ENCODE measurements around the gene TOMM20L.

The TOMM20L gene

DNA sequence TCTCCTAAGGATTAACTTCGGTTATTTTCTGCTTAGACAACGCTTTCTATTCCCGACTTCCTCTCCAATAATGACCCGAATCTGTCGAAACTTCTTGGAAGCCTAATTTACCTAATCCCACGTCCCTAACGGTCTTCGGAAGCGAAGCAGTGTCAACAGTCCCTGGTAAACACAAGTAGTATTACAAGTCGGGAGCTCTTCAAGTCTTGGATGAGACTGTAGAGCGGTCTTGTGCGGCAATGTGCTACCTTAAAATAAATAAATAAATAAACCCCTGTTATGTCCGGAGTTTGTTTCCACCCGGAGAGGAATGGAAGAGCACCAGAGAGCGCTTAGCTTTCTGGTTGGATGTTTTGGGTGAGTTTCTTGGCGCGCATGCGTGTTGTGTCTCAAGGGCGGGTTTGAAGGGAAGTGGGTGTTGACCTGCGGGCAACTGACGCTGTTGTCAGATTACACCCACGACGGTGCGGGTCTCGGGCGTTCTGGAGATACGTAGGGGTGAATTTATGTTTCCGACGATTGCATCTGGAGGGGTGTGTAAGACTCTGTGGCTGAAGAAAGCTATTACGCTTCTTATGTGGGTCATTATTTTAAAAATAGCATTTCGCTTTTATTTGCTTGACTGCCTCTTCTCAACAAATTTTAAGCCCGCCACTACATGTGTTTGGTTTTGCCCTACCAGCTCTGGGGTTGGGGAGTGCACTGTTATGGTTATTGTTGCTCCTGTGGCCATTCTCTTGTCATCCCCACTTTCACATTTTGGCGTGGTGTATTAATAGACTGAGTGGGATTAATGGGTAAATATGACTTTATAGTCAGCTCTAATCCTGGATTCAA is 31.8 kb downstream of the TOMM20L start, which contains the start of the genes KIAA0586 and TIMM9:
Gene KIAA0586, plus strand, starts transcription at position 439 of the 837 bp plus-strand sequence. CDS start 546 bp downstream, outside the sequence.
Gene TIMM9, minus strand, starts transcription at position 251 of the 837 bp plus-strand sequence. CDS start 15,586 bp downstream, outside the sequence.
- Histone ChIP-seq H3K27me3 (ENCODE audit: insufficient read depth, poor library complexity, severe bottlenecking) (no peaks in the 10 kb centered on the region), H3K27ac (replicated peaks) (peak within 1 kb of the TSS; percentile 100), H3K4me3 (replicated peaks; ENCODE audit: insufficient read depth, low read length) (peak within 1 kb of the TSS; percentile 75)
- DNase-seq (ENCODE audit: low read depth in 1 of 2, low spot score in 1 of 2), result peak; percentile 96 to 98
- TF ChIP-seq, protein P1, sequence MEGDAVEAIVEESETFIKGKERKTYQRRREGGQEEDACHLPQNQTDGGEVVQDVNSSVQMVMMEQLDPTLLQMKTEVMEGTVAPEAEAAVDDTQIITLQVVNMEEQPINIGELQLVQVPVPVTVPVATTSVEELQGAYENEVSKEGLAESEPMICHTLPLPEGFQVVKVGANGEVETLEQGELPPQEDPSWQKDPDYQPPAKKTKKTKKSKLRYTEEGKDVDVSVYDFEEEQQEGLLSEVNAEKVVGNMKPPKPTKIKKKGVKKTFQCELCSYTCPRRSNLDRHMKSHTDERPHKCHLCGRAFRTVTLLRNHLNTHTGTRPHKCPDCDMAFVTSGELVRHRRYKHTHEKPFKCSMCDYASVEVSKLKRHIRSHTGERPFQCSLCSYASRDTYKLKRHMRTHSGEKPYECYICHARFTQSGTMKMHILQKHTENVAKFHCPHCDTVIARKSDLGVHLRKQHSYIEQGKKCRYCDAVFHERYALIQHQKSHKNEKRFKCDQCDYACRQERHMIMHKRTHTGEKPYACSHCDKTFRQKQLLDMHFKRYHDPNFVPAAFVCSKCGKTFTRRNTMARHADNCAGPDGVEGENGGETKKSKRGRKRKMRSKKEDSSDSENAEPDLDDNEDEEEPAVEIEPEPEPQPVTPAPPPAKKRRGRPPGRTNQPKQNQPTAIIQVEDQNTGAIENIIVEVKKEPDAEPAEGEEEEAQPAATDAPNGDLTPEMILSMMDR (IDR thresholded peaks at IDR 0.05; ENCODE audit: insufficient read depth, low read length), result no peak
- TF ChIP-seq SPI1 (IDR thresholded peaks at IDR 0.05; ENCODE audit: borderline replicate concordance, low read depth), result peak; percentile 87; the same call in 1 of the 2 replicates
- peak; percentile 86 for TF ChIP-seq GABPA (IDR thresholded peaks at IDR 0.05; ENCODE audit: low read depth)
- peak; percentile 72 for TF ChIP-seq POLR2AphosphoS5 (IDR thresholded peaks at IDR 0.05; ENCODE audit: low read depth)
- TF ChIP-seq, protein P2, sequence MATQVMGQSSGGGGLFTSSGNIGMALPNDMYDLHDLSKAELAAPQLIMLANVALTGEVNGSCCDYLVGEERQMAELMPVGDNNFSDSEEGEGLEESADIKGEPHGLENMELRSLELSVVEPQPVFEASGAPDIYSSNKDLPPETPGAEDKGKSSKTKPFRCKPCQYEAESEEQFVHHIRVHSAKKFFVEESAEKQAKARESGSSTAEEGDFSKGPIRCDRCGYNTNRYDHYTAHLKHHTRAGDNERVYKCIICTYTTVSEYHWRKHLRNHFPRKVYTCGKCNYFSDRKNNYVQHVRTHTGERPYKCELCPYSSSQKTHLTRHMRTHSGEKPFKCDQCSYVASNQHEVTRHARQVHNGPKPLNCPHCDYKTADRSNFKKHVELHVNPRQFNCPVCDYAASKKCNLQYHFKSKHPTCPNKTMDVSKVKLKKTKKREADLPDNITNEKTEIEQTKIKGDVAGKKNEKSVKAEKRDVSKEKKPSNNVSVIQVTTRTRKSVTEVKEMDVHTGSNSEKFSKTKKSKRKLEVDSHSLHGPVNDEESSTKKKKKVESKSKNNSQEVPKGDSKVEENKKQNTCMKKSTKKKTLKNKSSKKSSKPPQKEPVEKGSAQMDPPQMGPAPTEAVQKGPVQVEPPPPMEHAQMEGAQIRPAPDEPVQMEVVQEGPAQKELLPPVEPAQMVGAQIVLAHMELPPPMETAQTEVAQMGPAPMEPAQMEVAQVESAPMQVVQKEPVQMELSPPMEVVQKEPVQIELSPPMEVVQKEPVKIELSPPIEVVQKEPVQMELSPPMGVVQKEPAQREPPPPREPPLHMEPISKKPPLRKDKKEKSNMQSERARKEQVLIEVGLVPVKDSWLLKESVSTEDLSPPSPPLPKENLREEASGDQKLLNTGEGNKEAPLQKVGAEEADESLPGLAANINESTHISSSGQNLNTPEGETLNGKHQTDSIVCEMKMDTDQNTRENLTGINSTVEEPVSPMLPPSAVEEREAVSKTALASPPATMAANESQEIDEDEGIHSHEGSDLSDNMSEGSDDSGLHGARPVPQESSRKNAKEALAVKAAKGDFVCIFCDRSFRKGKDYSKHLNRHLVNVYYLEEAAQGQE (IDR thresholded peaks at IDR 0.05; ENCODE audit: insufficient replicate concordance, low read depth), result peak; percentile 49

GRCh38 chr14:58428118-58428683 is 32.5 kb downstream of the TOMM20L start:
- H3K27me3 ChIP-seq (ENCODE audit: insufficient read depth, poor library complexity, severe bottlenecking), result no peaks in the 10 kb centered on the region
- peak; percentile 56 to 67 for DNase-seq (ENCODE audit: low read depth in 1 of 2, low spot score in 1 of 2)
- H3K4me3 ChIP-seq (replicated peaks; ENCODE audit: insufficient read depth, low read length), result peak overlapping the region; percentile 75
- TF ChIP-seq GABPA (IDR thresholded peaks at IDR 0.05; ENCODE audit: low read depth) (peak; percentile 73), SPI1 (IDR thresholded peaks at IDR 0.05; ENCODE audit: borderline replicate concordance, low read depth) (no peak; the same call in 1 of the 2 replicates), POLR2AphosphoS5 (IDR thresholded peaks at IDR 0.05; ENCODE audit: low read depth) (no peak)
- TF ChIP-seq, protein P1 (IDR thresholded peaks at IDR 0.05; ENCODE audit: insufficient read depth, low read length), result no peak
- TF ChIP-seq, protein P2 (IDR thresholded peaks at IDR 0.05; ENCODE audit: insufficient replicate concordance, low read depth), result peak; percentile 33
- H3K27ac ChIP-seq (replicated peaks), result peak overlapping the region; percentile 100

DNA sequence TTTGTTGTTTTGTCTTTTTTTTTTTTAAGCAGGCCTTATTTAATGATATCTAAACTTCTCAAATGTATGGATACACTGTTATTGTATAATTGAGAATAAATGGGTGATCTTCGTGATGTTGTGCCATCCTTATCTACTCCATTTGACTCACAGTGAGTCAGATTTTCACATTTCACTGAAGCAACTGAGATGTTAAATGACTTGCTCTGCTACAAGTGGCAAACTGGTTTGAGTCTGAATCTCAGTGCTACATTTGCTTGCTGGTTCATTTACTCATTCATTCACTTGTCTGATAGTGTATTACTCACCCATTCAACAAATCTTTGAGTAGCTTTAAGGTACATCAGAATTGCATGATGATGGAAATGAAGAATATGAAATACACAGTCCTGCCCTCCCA is 34.4 kb downstream of the TOMM20L start:
- Histone ChIP-seq H3K27ac (replicated peaks) (no peak overlapping the region), H3K4me3 (replicated peaks; ENCODE audit: insufficient read depth, low read length) (no peak overlapping the region), H3K27me3 (ENCODE audit: insufficient read depth, poor library complexity, severe bottlenecking) (no peaks in the 10 kb centered on the region)
- TF ChIP-seq, protein P2 (IDR thresholded peaks at IDR 0.05; ENCODE audit: insufficient replicate concordance, low read depth), result no peak
- TF ChIP-seq GABPA (IDR thresholded peaks at IDR 0.05; ENCODE audit: low read depth), result no peak
- TF ChIP-seq, protein P1 (IDR thresholded peaks at IDR 0.05; ENCODE audit: insufficient read depth, low read length), result no peak
- TF ChIP-seq SPI1 (IDR thresholded peaks at IDR 0.05; ENCODE audit: borderline replicate concordance, low read depth), result no peak
- no peak for TF ChIP-seq POLR2AphosphoS5 (IDR thresholded peaks at IDR 0.05; ENCODE audit: low read depth)
- DNase-seq (ENCODE audit: low read depth in 1 of 2, low spot score in 1 of 2), result no peak

Measured in HL-60 (cell line).